ENCODE measurements around the gene COL4A1. TPM values are rescaled to one million over a fixed set of nuclear protein-coding genes. Genes with fewer than 3 reads are reported as not detected.

COL4A1 gene
- total RNA-seq, 1 donor from 2014 or later: 105 TPM

DNA sequence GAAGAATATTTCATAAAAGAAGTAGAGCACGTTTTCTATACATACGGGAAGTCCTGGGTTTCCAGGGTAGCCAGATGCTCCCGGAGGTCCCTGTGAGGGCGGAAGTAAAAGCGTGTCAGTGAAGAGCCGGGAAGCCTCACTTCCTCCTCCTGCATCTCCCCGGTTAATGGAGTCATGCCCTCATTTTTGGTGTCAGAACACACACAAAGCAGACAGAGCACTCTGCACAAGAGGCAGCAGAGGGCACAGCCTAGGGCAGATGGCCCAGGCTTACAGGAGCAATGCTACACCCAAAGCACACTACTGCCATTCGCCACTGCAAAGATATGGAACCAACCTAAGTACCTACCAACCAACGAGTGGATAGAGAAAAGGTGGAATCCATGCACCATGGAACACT, 94.4 kb downstream of the COL4A1 start:
- Histone ChIP-seq H3K9me3 (ENCODE audit: low read depth) (no peaks in the 10 kb centered on the region), H3K4me3 (no peak overlapping the region), H3K36me3 (no peaks in the 10 kb centered on the region), H3K79me2 (ENCODE audit: low read depth) (peaks cover 4% of the 10 kb centered on the region), H3K27ac (no peak overlapping the region), H3K27me3 (no peaks in the 10 kb centered on the region), H3K4me2 (no peak overlapping the region), H3F3A (ENCODE audit: low read depth) (no peaks in the 10 kb centered on the region), H3K9ac (no peak overlapping the region), H4K20me1 (ENCODE audit: low read depth) (no peaks in the 10 kb centered on the region), H2AFZ (replicated peaks) (no peak overlapping the region), H3K4me1 (peaks cover 8% of the 10 kb centered on the region)
- Mint-ChIP-seq H3K4me1 (peaks cover 24% of the 10 kb centered on the region), H3K36me3 (peaks cover 6% of the 10 kb centered on the region), H3K9me3 (no peaks in the 10 kb centered on the region), H3K27me3 (ENCODE audit: insufficient read depth, low read depth) (no peaks in the 10 kb centered on the region), H3K27ac (no peak overlapping the region), H3K4me3 (no peak overlapping the region)
- TF ChIP-seq EZH2 (IDR thresholded peaks at IDR 0.05) (no peak), EZH2phosphoT487 (IDR thresholded peaks at IDR 0.05) (no peak)
- TF ChIP-seq, protein P1, sequence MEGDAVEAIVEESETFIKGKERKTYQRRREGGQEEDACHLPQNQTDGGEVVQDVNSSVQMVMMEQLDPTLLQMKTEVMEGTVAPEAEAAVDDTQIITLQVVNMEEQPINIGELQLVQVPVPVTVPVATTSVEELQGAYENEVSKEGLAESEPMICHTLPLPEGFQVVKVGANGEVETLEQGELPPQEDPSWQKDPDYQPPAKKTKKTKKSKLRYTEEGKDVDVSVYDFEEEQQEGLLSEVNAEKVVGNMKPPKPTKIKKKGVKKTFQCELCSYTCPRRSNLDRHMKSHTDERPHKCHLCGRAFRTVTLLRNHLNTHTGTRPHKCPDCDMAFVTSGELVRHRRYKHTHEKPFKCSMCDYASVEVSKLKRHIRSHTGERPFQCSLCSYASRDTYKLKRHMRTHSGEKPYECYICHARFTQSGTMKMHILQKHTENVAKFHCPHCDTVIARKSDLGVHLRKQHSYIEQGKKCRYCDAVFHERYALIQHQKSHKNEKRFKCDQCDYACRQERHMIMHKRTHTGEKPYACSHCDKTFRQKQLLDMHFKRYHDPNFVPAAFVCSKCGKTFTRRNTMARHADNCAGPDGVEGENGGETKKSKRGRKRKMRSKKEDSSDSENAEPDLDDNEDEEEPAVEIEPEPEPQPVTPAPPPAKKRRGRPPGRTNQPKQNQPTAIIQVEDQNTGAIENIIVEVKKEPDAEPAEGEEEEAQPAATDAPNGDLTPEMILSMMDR (IDR thresholded peaks at IDR 0.05): no peak
- no peak for DNase-seq (ENCODE audit: low spot score)

DNA sequence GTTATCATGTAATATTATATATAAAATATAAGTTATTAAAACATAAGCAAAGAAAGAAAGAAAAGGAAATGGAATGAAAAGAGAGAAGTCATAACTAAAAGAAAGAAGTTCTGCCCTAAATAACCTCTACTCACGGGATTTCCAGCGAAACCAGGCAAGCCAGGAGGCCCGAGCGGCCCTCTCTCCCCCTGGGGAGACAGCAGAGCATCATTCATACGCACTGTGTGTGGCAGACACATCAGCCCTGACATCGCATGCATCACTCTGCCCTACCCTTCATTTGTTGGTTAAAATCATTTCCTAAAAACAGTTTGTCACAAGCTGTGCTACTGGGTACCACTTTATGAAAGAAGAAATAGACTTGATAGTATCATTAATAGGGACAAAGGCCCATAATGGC, 95.2 kb downstream of the COL4A1 start:
- no peak overlapping the region for H2AFZ ChIP-seq (replicated peaks)
- Mint-ChIP-seq H3K4me1 (peaks cover 17% of the 10 kb centered on the region), H3K4me3 (no peak overlapping the region), H3K36me3 (peaks cover 6% of the 10 kb centered on the region), H3K27me3 (ENCODE audit: insufficient read depth, low read depth) (no peaks in the 10 kb centered on the region), H3K9me3 (no peaks in the 10 kb centered on the region), H3K27ac (no peak overlapping the region)
- no peak overlapping the region for H3K4me3 ChIP-seq
- H3K27ac ChIP-seq: no peak overlapping the region
- H4K20me1 ChIP-seq (ENCODE audit: low read depth): no peaks in the 10 kb centered on the region
- no peak for DNase-seq (ENCODE audit: low spot score)
- no peaks in the 10 kb centered on the region for H3K9me3 ChIP-seq (ENCODE audit: low read depth)
- no peaks in the 10 kb centered on the region for H3K79me2 ChIP-seq (ENCODE audit: low read depth)
- H3K4me1 ChIP-seq: peaks cover 10% of the 10 kb centered on the region
- no peaks in the 10 kb centered on the region for H3K36me3 ChIP-seq
- H3K27me3 ChIP-seq: no peaks in the 10 kb centered on the region
- no peak overlapping the region for H3K9ac ChIP-seq
- H3F3A ChIP-seq (ENCODE audit: low read depth): no peaks in the 10 kb centered on the region
- TF ChIP-seq EZH2phosphoT487 (IDR thresholded peaks at IDR 0.05): no peak
- TF ChIP-seq, protein P1 (IDR thresholded peaks at IDR 0.05): no peak
- no peak for TF ChIP-seq EZH2 (IDR thresholded peaks at IDR 0.05)
- no peak overlapping the region for H3K4me2 ChIP-seq

DNA sequence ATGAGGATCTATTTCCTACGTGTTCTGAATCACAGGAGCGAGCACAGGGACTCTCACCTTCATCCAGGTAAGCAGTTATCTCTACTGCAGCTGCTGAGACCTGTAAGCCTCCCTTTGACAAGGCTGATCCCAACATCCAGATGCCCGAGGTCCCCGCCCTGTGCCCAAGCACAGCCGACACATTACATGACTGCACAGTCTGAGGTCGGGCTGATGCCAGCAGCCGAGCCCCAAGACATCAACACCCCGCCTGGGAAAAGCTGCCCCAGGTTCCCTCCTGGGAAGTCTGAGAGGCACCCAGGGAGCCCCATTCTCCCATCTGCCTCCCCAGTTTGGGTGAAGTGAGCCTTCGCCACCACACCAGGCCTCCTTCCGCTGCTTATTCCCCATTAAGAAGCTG, 95.9 kb downstream of the COL4A1 start:
- no peak overlapping the region for H3K27ac ChIP-seq
- no peak overlapping the region for H3K4me3 Mint-ChIP-seq
- H3K9ac ChIP-seq: no peak overlapping the region
- no peak overlapping the region for H3K27ac Mint-ChIP-seq
- no peaks in the 10 kb centered on the region for H3F3A ChIP-seq (ENCODE audit: low read depth)
- no peaks in the 10 kb centered on the region for H3K36me3 ChIP-seq
- no peaks in the 10 kb centered on the region for H4K20me1 ChIP-seq (ENCODE audit: low read depth)
- no peak overlapping the region for H3K4me3 ChIP-seq
- H3K9me3 ChIP-seq (ENCODE audit: low read depth): no peaks in the 10 kb centered on the region
- peaks cover 6% of the 10 kb centered on the region for H3K36me3 Mint-ChIP-seq
- DNase-seq (ENCODE audit: low spot score): no peak
- H3K27me3 Mint-ChIP-seq (ENCODE audit: insufficient read depth, low read depth): no peaks in the 10 kb centered on the region
- no peak overlapping the region for H3K4me2 ChIP-seq
- no peaks in the 10 kb centered on the region for H3K9me3 Mint-ChIP-seq
- H3K4me1 ChIP-seq: peaks cover 11% of the 10 kb centered on the region
- H3K4me1 Mint-ChIP-seq: peaks cover 10% of the 10 kb centered on the region
- no peak overlapping the region for H2AFZ ChIP-seq (replicated peaks)
- H3K79me2 ChIP-seq (ENCODE audit: low read depth): no peaks in the 10 kb centered on the region
- no peaks in the 10 kb centered on the region for H3K27me3 ChIP-seq
- no peak for TF ChIP-seq EZH2 (IDR thresholded peaks at IDR 0.05)
- TF ChIP-seq EZH2phosphoT487 (IDR thresholded peaks at IDR 0.05): no peak
- TF ChIP-seq, protein P1 (IDR thresholded peaks at IDR 0.05): no peak

Measured in neural progenitor cell (in vitro differentiated cells).